HepG2 (cell line): ENCODE data around the gene PTPN20. TPM values are rescaled to one million over a fixed set of nuclear protein-coding genes. Genes with fewer than 3 reads are reported as not detected.
"Not testable (repeated sequence)": the region's sequence is repeated elsewhere in the genome, so short reads cannot be mapped to it uniquely, and the experiment has no call there.

Experiments used
- ATAC-seq: fragments of 200-7000 bp; cut with Tn5 transposase; 3 replicates; pipeline ENCODE4 v1.9.1; 2020; ENCODE audit warnings: mild to moderate bottlenecking, moderate library complexity
- Bru-seq: library from RNA; stranded (reverse); fragments of 400-500 nt; gene quantifications from one replicate; lab custom pipeline; 2021; lab: Mats Ljungman, UMichigan
- BruChase-seq, 2 experiments: library from RNA; stranded (reverse); fragments of 400-500 nt; gene quantifications; one replicate each; lab custom pipeline; 2021; lab: Mats Ljungman, UMichigan
- BruUV-seq: library from RNA; stranded (reverse); fragments of 400-500 nt; replicated peaks from 2 replicates; lab custom pipeline; 2021; lab: Mats Ljungman, UMichigan
- CTCF ChIA-PET: fragments of 300-600 bp; formaldehyde crosslinking; extraction: SDS; loops from one replicate; lab custom pipeline; 2021; ENCODE audit warnings: low total read pairs, inconsistent platforms, low intra/inter-chr PET ratio; lab: Yijun Ruan, JAX
- POLR2A ChIA-PET: fragments of 350-600 bp; sonication (Branson Sonifier 250); formaldehyde crosslinking; loops from one replicate; lab custom pipeline; 2020; ENCODE audit warnings: antibody characterized with exemption, inconsistent platforms; lab: Yijun Ruan, JAX
- DNase-seq: peaks from one replicate; pipeline ENCODE4 v3.0.0-alpha.2; 2015; ENCODE audit warnings: low spot score
- FAIRE-seq: peaks from 3 replicates; lab custom pipeline; 2011; peaks lifted over from hg19 to GRCh38; lab: Jason Lieb, UNC
- H2AFZ ChIP-seq: one replicate; pipeline ENCODE4 v1.6.1; 2011; ENCODE audit warnings: low read length, inconsistent platforms
- H3K27ac ChIP-seq: fragments of 300-600 bp; 3 replicates; pipeline ENCODE4 v1.8.0; 2011; ENCODE audit warnings: mixed run types, mild to moderate bottlenecking, mixed read lengths, low read length, inconsistent platforms; ENCODE audit not compliant: insufficient read depth; ENCODE audit errors: extremely low read length
- H3K27me3 ChIP-seq, 2 experiments: fragments of 200-600 bp in 1 of 2; 2 replicates in 1 of 2; 3 replicates in 1 of 2; pipeline versions ENCODE4 v1.6.0 to v1.8.0; 2011; ENCODE audit warnings: low read length in 2 of 2, mild to moderate bottlenecking in 2 of 2, moderate library complexity in 2 of 2, inconsistent platforms in 1 of 2; ENCODE audit not compliant: insufficient read depth in 2 of 2, control insufficient read depth in 1 of 2
- H3K36me3 ChIP-seq, 2 experiments: fragments of 200-600 bp in 1 of 2; replicated peaks in 1 of 2; 2 replicates in 1 of 2; 3 replicates in 1 of 2; pipeline versions ENCODE4 v1.5.1 to v1.8.0; 2011; ENCODE audit warnings: low read length in 2 of 2, inconsistent platforms in 1 of 2; ENCODE audit not compliant: insufficient read depth in 2 of 2, control insufficient read depth in 1 of 2
- H3K4me1 ChIP-seq: 2 replicates; pipeline ENCODE4 v1.5.1; 2012; ENCODE audit warnings: low read length, inconsistent platforms; ENCODE audit not compliant: insufficient read depth
- H3K4me2 ChIP-seq: 2 replicates; pipeline ENCODE4 v1.6.0; 2011; ENCODE audit warnings: low read depth, low read length, inconsistent platforms
- H3K4me3 ChIP-seq, 3 experiments: fragments of 200-600 bp in 1 of 3; sonication (generic), shearing (Covaris generic) in 1 of 3; replicated peaks in 1 of 3; 2 replicates each; pipeline ENCODE4 v1.5.1; 2011 to 2016; ENCODE audit warnings: low read length in 3 of 3, inconsistent platforms in 2 of 3, low read depth in 2 of 3, mild to moderate bottlenecking in 2 of 3, control low read depth in 1 of 3, mixed read lengths in 1 of 3; ENCODE audit not compliant: insufficient read depth in 1 of 3
- H3K79me2 ChIP-seq: one replicate; pipeline ENCODE4 v1.6.1; 2011; ENCODE audit warnings: low read length, inconsistent platforms; ENCODE audit not compliant: insufficient read depth
- H3K9ac ChIP-seq: 2 replicates; pipeline ENCODE4 v1.6.0; 2011; ENCODE audit warnings: mild to moderate bottlenecking, low read depth, low read length, inconsistent platforms; ENCODE audit not compliant: insufficient read depth
- H3K9me3 ChIP-seq: 2 replicates; pipeline ENCODE4 v1.5.1; 2012; ENCODE audit warnings: mild to moderate bottlenecking, low read length
- H4K20me1 ChIP-seq: 2 replicates; pipeline ENCODE4 v1.6.0; 2011; ENCODE audit warnings: inconsistent platforms, mild to moderate bottlenecking, low read length, moderate library complexity; ENCODE audit not compliant: insufficient read depth
- WGBS: methylation state at CpG from one replicate; pipeline ENCODE4 v1.1.6; 2017; ENCODE audit warnings: low lambda C conversion rate; 5-methylcytosine and 5-hydroxymethylcytosine counted together
- in situ Hi-C: cut with HindIII; loops from 2 replicates; pipeline ENCODE4 v1.10.0; 2017; ENCODE audit warnings: low pct_unique_long_range_greater_than_20kb; ENCODE audit not compliant: extremely low pct_ligation_motif_present
- intact Hi-C: fragments of 100-400 bp; cut with micrococcal nuclease; formaldehyde crosslinking; loops from one replicate; pipeline ENCODE4 v1.10.0; 2022; ENCODE audit not compliant: unreplicated experiment
- long read RNA-seq, 2 experiments: library from RNA in 1 of 2; library from polyadenylated mRNA in 1 of 2; stranded (forward) in 1 of 2; unstranded in 1 of 2; transcript quantifications; one replicate each; pipeline ENCODE4 v2.0.0, GENCODE V29; 2019 to 2022
- polyA minus RNA-seq, 3 experiments: library from RNA; depleted of rRNA, polyadenylated mRNA; stranded (reverse); fragments of >200 nt; gene quantifications; 2 replicates each; pipeline ENCODE4 v1.2.3, GENCODE V29; 2011; ENCODE audit warnings: low replicate concordance in 1 of 3
- polyA plus RNA-seq, 8 experiments: library from polyadenylated mRNA; depleted of rRNA in 3 of 8; stranded (reverse) in 7 of 8; unstranded in 1 of 8; fragments of >200 nt; fragmentation: Illumina TruSeq in 4 of 8; extraction: Trizol in 4 of 8; gene quantifications; 2 replicates each; pipeline versions ENCODE4 v1.2.1 to v1.2.3, GENCODE V29; 2011 to 2016; ENCODE audit warnings: low read depth in 4 of 8, missing spikeins in 1 of 8, mixed read lengths in 1 of 8; ENCODE audit not compliant: insufficient read depth in 1 of 8
- total RNA-seq, 5 experiments: library from RNA; depleted of rRNA; stranded (reverse); fragments of >200 nt; fragmentation: Illumina TruSeq; extraction: Trizol; gene quantifications; 2 replicates each; pipeline ENCODE4 v1.2.3, GENCODE V29; 2016; ENCODE audit warnings: low read depth in 1 of 5

Gene PTPN20
- not detected in 2 replicates for total RNA-seq (2016; rRNA removed; fragmentation: Illumina TruSeq; extraction: Trizol)
- not detected in 2 replicates for total RNA-seq (2016; cell fraction: cytosol; rRNA removed; fragmentation: Illumina TruSeq; extraction: Trizol; ENCODE audit: low read depth)
- total RNA-seq (2016; cell fraction: insoluble cytoplasmic fraction; rRNA removed; fragmentation: Illumina TruSeq; extraction: Trizol) = not detected in 2 replicates
- not detected in 2 replicates for total RNA-seq (2016; cell fraction: membrane; rRNA removed; fragmentation: Illumina TruSeq; extraction: Trizol)
- total RNA-seq (2016; cell fraction: nucleus; rRNA removed; fragmentation: Illumina TruSeq; extraction: Trizol) = not detected in 2 replicates
- polyA plus RNA-seq (2011; rRNA removed) = not detected in 2 replicates
- polyA plus RNA-seq (2011; cell fraction: cytosol; rRNA removed) = not detected in 2 replicates
- polyA plus RNA-seq (2011; cell fraction: nucleus; rRNA removed) = not detected in 2 replicates
- polyA plus RNA-seq (2012) = not detected in 2 replicates
- not detected in 2 replicates for polyA plus RNA-seq (2016; cell fraction: cytosol; fragmentation: Illumina TruSeq; extraction: Trizol; ENCODE audit: low read depth)
- not detected in 2 replicates for polyA plus RNA-seq (2016; cell fraction: insoluble cytoplasmic fraction; fragmentation: Illumina TruSeq; extraction: Trizol; ENCODE audit: low read depth)
- polyA plus RNA-seq (2016; cell fraction: membrane; fragmentation: Illumina TruSeq; extraction: Trizol; ENCODE audit: low read depth) = not detected in 2 replicates
- polyA plus RNA-seq (2016; cell fraction: nucleus; fragmentation: Illumina TruSeq; extraction: Trizol; ENCODE audit: insufficient read depth, low read depth) = not detected in 2 replicates
- not detected in 2 replicates for polyA minus RNA-seq (2011; rRNA and poly(A)+ RNA removed; ENCODE audit: low replicate concordance)
- polyA minus RNA-seq (2011; cell fraction: cytosol; rRNA and poly(A)+ RNA removed) = not detected in 2 replicates
- polyA minus RNA-seq (2011; cell fraction: nucleus; rRNA and poly(A)+ RNA removed) = not detected in 2 replicates
- percentile 4 among the genes with signal in this experiment for Bru-seq, nascent RNA
- BruChase-seq, experiment 1, labeled RNA remaining after a 6-hour chase = percentile 7 among the genes with signal in this experiment
- percentile 3 among the genes with signal in this experiment for BruChase-seq, experiment 2, labeled RNA remaining after a 2-hour chase
- long read RNA-seq, experiment 1 = 0 reads
- long read RNA-seq, experiment 2 = 0 reads

- H4K20me1 ChIP-seq, H3K4me2 ChIP-seq, H2AFZ ChIP-seq, H3K4me3 ChIP-seq, FAIRE-seq, H3K36me3 ChIP-seq, in situ Hi-C loops, ATAC-seq, DNase-seq, POLR2A ChIA-PET, CTCF ChIA-PET, H3K27me3 ChIP-seq, H3K9ac ChIP-seq, H3K27ac ChIP-seq, intact Hi-C loops, H3K9me3 ChIP-seq, H3K79me2 ChIP-seq, H3K4me1 ChIP-seq, BruUV-seq: not testable (repeated sequence)
- WGBS = 83% methylated on average over 20 of the region's 50 CpGs
These were observed at the start of gene PTPN20 for GRCh38 chr10:46911144-46911876. TSS of gene PTPN20 (plus strand) at chr10:46911428. CDS start at chr10:46932500, 21,072 bp downstream.

- H3K9ac ChIP-seq, H3K27ac ChIP-seq, H3K79me2 ChIP-seq, H3K36me3 ChIP-seq, H4K20me1 ChIP-seq, H3K4me1 ChIP-seq, H3K4me3 ChIP-seq, H3K4me2 ChIP-seq, CTCF ChIA-PET, FAIRE-seq, intact Hi-C loops, ATAC-seq, POLR2A ChIA-PET, DNase-seq, BruUV-seq, H2AFZ ChIP-seq, H3K27me3 ChIP-seq, H3K9me3 ChIP-seq, in situ Hi-C loops: not testable (repeated sequence)
These were observed 41.5 kb upstream of the PTPN20 start for GRCh38 chr10:46869716-46870115.

DNA sequence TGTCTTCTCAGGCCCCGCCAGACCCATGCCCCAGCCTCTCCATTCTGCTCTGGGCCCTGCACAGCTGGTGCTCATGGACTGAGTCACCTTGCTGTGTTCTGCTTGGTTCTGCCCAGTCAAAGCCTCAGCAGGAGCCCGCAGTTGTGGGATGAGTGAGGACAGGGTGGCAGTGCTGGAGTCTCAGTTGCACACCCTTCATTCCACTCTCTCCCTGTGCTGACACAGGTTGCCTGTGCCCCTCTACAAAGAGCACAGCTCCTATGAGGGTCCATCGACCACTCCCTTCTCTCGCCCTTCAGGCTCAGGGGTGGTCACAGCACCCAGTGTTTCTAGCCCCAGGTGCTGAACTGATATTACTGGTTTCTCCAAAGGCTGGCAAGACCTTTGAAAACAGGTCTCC, 39.6 kb upstream of the PTPN20 start:
- intact Hi-C loops, H3K27ac ChIP-seq, H3K36me3 ChIP-seq, H3K4me1 ChIP-seq, H3K4me3 ChIP-seq, H2AFZ ChIP-seq, H3K9me3 ChIP-seq, H3K79me2 ChIP-seq, DNase-seq, H3K27me3 ChIP-seq, BruUV-seq, H3K9ac ChIP-seq, POLR2A ChIA-PET, FAIRE-seq, in situ Hi-C loops, ATAC-seq, H3K4me2 ChIP-seq, CTCF ChIA-PET, H4K20me1 ChIP-seq: not testable (repeated sequence)
- WGBS = 5% methylated on average over 3 of the region's 4 CpGs
